Kidney capillary endothelial cell (primary cell): ENCODE data around the gene PARP15.
"Not testable (repeated sequence)": the region's sequence is repeated elsewhere in the genome, so short reads cannot be mapped to it uniquely, and the experiment has no call there.

Experiments used
- DNase-seq: peaks from one replicate; pipeline ENCODE4 v3.0.0-alpha.2; 2018; ENCODE audit warnings: low spot score

The PARP15 gene

GRCh38 chr3:122619040-122619439 is 41.6 kb downstream of the PARP15 start:
- no peak for DNase-seq

- DNase-seq = no peak
These were observed 42.9 kb downstream of the PARP15 start for GRCh38 chr3:122620399-122620798.

- no peak for DNase-seq
These were observed 43.7 kb downstream of the PARP15 start for GRCh38 chr3:122621112-122621511.

GRCh38 chr3:122623031-122623829 is 45.8 kb downstream of the PARP15 start:
- DNase-seq = no peak

- DNase-seq = no peak
These were observed 49.2 kb downstream of the PARP15 start for GRCh38 chr3:122626515-122627180.

- DNase-seq = no peak
These were observed 49.9 kb downstream of the PARP15 start for GRCh38 chr3:122627301-122627700.

- DNase-seq = no peak
These were observed 51.1 kb downstream of the PARP15 start for GRCh38 chr3:122628567-122628966.

- no peak for DNase-seq
These were observed 52.3 kb downstream of the PARP15 start for GRCh38 chr3:122629763-122630162.

GRCh38 chr3:122635789-122636188 is 58.3 kb downstream of the PARP15 start:
- no peak for DNase-seq

GRCh38 chr3:122636697-122637096 is 59.2 kb downstream of the PARP15 start:
- DNase-seq = no peak

- DNase-seq = no peak
These were observed 63.1 kb downstream of the PARP15 start for GRCh38 chr3:122640437-122640999.

- no peak for DNase-seq
These were observed 65.5 kb downstream of the PARP15 start for GRCh38 chr3:122642935-122643334.

GRCh38 chr3:122646146-122646988 is 68.9 kb downstream of the PARP15 start:
- DNase-seq = no peak

GRCh38 chr3:122651233-122651907 is 73.9 kb downstream of the PARP15 start:
- DNase-seq = not testable (repeated sequence)

- not testable (repeated sequence) for DNase-seq
These were observed 74.5 kb downstream of the PARP15 start for GRCh38 chr3:122651962-122652361.

GRCh38 chr3:122658336-122658735 is 80.9 kb downstream of the PARP15 start:
- DNase-seq = not testable (repeated sequence)

- no peak for DNase-seq
These were observed 83.0 kb downstream of the PARP15 start for GRCh38 chr3:122660297-122660974.

GRCh38 chr3:122661633-122662032 is 84.2 kb downstream of the PARP15 start:
- DNase-seq = no peak

GRCh38 chr3:122662505-122662904 is 85.1 kb downstream of the PARP15 start:
- no peak for DNase-seq

GRCh38 chr3:122665226-122665786 is 87.9 kb downstream of the PARP15 start:
- DNase-seq = no peak

GRCh38 chr3:122665881-122666280 is 88.4 kb downstream of the PARP15 start:
- DNase-seq = no peak
